Mesothelial cell of epicardium (in vitro differentiated cells): Measurements from ENCODE around the gene NPR2. TPM values are rescaled to one million over a fixed set of nuclear protein-coding genes. Genes with fewer than 3 reads are reported as not detected.

Source experiments
- DNase-seq, 2 experiments: peaks; one replicate each; pipeline ENCODE4 v3.0.0; 2021; ENCODE audit warnings: low spot score in 2 of 2; ENCODE audit not compliant: unreplicated experiment in 2 of 2
- H3K27ac Mint-ChIP-seq: 2 replicates; pipeline ENCODE4 v1.8.0; 2021; ENCODE audit warnings: mixed read lengths
- H3K27me3 Mint-ChIP-seq: 2 replicates; pipeline ENCODE4 v1.8.0; 2021; ENCODE audit warnings: low read depth, mixed read lengths
- H3K36me3 Mint-ChIP-seq: 2 replicates; pipeline ENCODE4 v1.8.0; 2021; ENCODE audit warnings: mixed read lengths
- H3K4me1 Mint-ChIP-seq: 2 replicates; pipeline ENCODE4 v1.8.0; 2021; ENCODE audit warnings: mixed read lengths
- H3K4me3 Mint-ChIP-seq: 2 replicates; pipeline ENCODE4 v1.8.0; 2021; ENCODE audit warnings: mild to moderate bottlenecking, moderate library complexity, mixed read lengths
- H3K9me3 Mint-ChIP-seq: 2 replicates; pipeline ENCODE4 v1.8.0; 2021; ENCODE audit warnings: mixed read lengths
- total RNA-seq: library from RNA; stranded (reverse); gene quantifications from 3 replicates; pipeline ENCODE4 v1.2.1, GENCODE V29; 2021
- TF ChIP-seq, protein P1 (sequence below): fragments of 200-600 bp; sonication (generic); IDR thresholded peaks from one replicate; pipeline ENCODE4 v1.5.0; 2021; ENCODE audit warnings: antibody characterized with exemption; ENCODE audit not compliant: unreplicated experiment

Gene NPR2
- total RNA-seq, 1 donor from 2014 or later = 30.6 TPM

DNA sequence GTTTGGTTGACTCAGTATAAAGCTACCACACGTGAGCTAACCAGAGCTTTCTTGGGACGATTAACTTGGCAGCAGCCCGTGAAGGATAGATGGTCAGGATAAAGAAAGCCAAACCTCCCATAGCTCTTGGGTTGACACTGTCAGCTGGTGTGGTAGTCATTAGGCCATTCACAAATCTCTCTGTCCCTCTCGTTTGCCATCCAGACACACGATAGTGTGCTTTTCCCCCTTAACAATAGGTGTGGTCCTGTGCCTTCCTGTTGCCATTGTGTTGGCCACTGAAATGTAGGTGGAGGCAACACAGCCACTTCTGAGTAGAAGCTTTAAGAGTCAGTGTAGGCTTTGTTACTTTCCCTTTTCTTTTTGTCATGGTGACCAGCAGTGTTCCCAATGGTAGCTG, 67.1 kb downstream of the NPR2 start:
- Mint-ChIP-seq H3K27ac (no peak overlapping the region), H3K4me3 (no peak overlapping the region), H3K36me3 (peaks cover 3% of the 10 kb centered on the region), H3K27me3 (peaks cover 32% of the 10 kb centered on the region), H3K4me1 (no peaks in the 10 kb centered on the region), H3K9me3 (no peaks in the 10 kb centered on the region)
- TF ChIP-seq, protein P1, sequence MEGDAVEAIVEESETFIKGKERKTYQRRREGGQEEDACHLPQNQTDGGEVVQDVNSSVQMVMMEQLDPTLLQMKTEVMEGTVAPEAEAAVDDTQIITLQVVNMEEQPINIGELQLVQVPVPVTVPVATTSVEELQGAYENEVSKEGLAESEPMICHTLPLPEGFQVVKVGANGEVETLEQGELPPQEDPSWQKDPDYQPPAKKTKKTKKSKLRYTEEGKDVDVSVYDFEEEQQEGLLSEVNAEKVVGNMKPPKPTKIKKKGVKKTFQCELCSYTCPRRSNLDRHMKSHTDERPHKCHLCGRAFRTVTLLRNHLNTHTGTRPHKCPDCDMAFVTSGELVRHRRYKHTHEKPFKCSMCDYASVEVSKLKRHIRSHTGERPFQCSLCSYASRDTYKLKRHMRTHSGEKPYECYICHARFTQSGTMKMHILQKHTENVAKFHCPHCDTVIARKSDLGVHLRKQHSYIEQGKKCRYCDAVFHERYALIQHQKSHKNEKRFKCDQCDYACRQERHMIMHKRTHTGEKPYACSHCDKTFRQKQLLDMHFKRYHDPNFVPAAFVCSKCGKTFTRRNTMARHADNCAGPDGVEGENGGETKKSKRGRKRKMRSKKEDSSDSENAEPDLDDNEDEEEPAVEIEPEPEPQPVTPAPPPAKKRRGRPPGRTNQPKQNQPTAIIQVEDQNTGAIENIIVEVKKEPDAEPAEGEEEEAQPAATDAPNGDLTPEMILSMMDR = no peak
- DNase-seq = no peak

Other genes starting within 250 kb of the NPR2 start
- gene TESK1, start 186.3 kb upstream of the NPR2 start, total RNA-seq = 48.7 to 52.9 TPM (median 49.0 TPM) in 3 replicates
- 4.2 to 5.2 TPM (median 4.7 TPM) in 3 replicates for gene CD72, start 173.2 kb upstream of the NPR2 start, total RNA-seq
- not detected in 3 replicates for gene SIT1, start 140.7 kb upstream of the NPR2 start, total RNA-seq
- gene RMRP, start 133.6 kb upstream of the NPR2 start, total RNA-seq = 20,234 to 21,305 TPM (median 21,148 TPM) in 3 replicates
- 16.7 to 17.8 TPM (median 17.0 TPM) in 3 replicates for gene CCDC107, start 133.3 kb upstream of the NPR2 start, total RNA-seq
- gene ARHGEF39, start 126.4 kb upstream of the NPR2 start, total RNA-seq = 6.3 to 8.0 TPM (median 6.5 TPM) in 3 replicates
- 1.1 to 2.3 TPM (median 1.7 TPM) in 3 replicates for gene CA9, start 117.7 kb upstream of the NPR2 start, total RNA-seq
- gene TPM2, start 101.7 kb upstream of the NPR2 start, total RNA-seq = 289 to 294 TPM (median 291 TPM) in 3 replicates
- gene TLN1, start 59.4 kb upstream of the NPR2 start, total RNA-seq = 224 to 230 TPM (median 226 TPM) in 3 replicates
- 29.1 to 32.7 TPM (median 31.6 TPM) in 3 replicates for gene CREB3, start 58.9 kb upstream of the NPR2 start, total RNA-seq
- 81.5 to 84.7 TPM (median 83.9 TPM) in 3 replicates for gene GBA2, start 42.4 kb upstream of the NPR2 start, total RNA-seq
- gene RGP1, start 42.3 kb upstream of the NPR2 start, total RNA-seq = 32.6 to 34.3 TPM (median 33.9 TPM) in 3 replicates
- not detected in 3 replicates for gene MSMP, start 37.3 kb upstream of the NPR2 start, total RNA-seq
- gene SPAG8, start 20.7 kb downstream of the NPR2 start, total RNA-seq = 0.89 to 1.6 TPM (median 1.4 TPM) in 3 replicates
- gene HINT2, start 23.5 kb downstream of the NPR2 start, total RNA-seq = 29.3 to 31.3 TPM (median 30.7 TPM) in 3 replicates
- 0.07 TPM in 1 of 3 replicates, not detected in the others for gene FAM221B, start 37.1 kb downstream of the NPR2 start, total RNA-seq
- 44.4 to 47.9 TPM (median 45.0 TPM) in 3 replicates for gene TMEM8B, start 37.6 kb downstream of the NPR2 start, total RNA-seq
- not detected in 3 replicates for gene OR13J1, start 78.8 kb downstream of the NPR2 start, total RNA-seq
- gene HRCT1, start 114.6 kb downstream of the NPR2 start, total RNA-seq = 0.72 to 1.2 TPM (median 1.0 TPM) in 3 replicates
- gene SPAAR, start 117.9 kb downstream of the NPR2 start, total RNA-seq = 0.14 to 0.47 TPM (median 0.27 TPM) in 3 replicates
- not detected in 3 replicates for gene OR2S2, start 166.6 kb downstream of the NPR2 start, total RNA-seq
- 14.3 to 15.1 TPM (median 14.8 TPM) in 3 replicates for gene RECK, start 245.3 kb downstream of the NPR2 start, total RNA-seq